ENCODE measurements around the gene MIOS. TPM values are rescaled to one million over a fixed set of nuclear protein-coding genes. Genes with fewer than 3 reads are reported as not detected.
"Not testable (repeated sequence)": the region's sequence is repeated elsewhere in the genome, so short reads cannot be mapped to it uniquely, and the experiment has no call there.

The MIOS gene
- total and polyA plus RNA-seq, 11 donors = 5.7 to 30.8 (median 22.3) TPM

DNA sequence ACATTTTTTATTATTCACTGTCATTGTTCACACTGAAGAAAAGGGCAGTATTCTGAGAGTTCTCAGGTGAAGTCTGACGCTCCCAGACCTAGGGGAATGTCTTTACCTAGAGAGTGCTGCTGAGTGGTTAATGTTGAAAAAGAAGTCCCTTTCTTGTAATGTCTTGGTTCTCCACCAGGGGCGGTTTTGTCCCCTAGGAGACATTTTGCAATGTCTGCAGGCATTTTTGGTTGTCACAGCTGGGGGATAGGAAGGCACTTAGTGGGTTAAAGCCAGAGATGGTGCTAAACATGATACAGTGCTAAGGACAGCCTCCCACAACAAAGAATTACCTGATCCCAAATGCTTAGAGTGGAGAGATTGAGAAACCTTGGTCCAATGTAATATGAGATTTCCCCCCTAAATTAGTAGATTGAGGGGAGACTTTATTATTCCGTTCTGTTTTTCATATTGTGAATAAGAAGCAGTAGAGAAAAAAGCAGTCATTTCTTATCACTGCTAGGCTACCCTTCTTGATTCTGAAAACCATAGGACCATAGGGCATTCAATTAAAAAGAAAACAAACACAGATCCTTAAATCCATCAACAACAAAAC lies 87.0 kb downstream of the MIOS start:
- Histone ChIP-seq H3K36me3 (no peaks in the 10 kb centered on the region), H3K4me1 (peaks cover 0 to 21% (median 9%) of the 10 kb centered on the region in 12 donors), H3K27me3 (no peaks in the 10 kb centered on the region), H3K9me3 (peaks cover 0 to 6% (median 0%) of the 10 kb centered on the region in 12 donors), H3K27ac (no peak overlapping the region), H3K4me3 (no peak overlapping the region)
- 70 to 74% (median 72%) methylated on average over 3 of the region's 3 CpGs for WGBS, 4 donors
- intact Hi-C loops (cut with DNase I) = no loop called here
- ATAC-seq (no peak), DNase-seq (no peak)
- TF ChIP-seq, protein P1, sequence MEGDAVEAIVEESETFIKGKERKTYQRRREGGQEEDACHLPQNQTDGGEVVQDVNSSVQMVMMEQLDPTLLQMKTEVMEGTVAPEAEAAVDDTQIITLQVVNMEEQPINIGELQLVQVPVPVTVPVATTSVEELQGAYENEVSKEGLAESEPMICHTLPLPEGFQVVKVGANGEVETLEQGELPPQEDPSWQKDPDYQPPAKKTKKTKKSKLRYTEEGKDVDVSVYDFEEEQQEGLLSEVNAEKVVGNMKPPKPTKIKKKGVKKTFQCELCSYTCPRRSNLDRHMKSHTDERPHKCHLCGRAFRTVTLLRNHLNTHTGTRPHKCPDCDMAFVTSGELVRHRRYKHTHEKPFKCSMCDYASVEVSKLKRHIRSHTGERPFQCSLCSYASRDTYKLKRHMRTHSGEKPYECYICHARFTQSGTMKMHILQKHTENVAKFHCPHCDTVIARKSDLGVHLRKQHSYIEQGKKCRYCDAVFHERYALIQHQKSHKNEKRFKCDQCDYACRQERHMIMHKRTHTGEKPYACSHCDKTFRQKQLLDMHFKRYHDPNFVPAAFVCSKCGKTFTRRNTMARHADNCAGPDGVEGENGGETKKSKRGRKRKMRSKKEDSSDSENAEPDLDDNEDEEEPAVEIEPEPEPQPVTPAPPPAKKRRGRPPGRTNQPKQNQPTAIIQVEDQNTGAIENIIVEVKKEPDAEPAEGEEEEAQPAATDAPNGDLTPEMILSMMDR (IDR thresholded peaks at IDR 0.05) = peak in 8 of 12 donors; percentile 19 to 54 (median 38)
- TF ChIP-seq POLR2A (IDR thresholded peaks at IDR 0.05) = no peak

DNA sequence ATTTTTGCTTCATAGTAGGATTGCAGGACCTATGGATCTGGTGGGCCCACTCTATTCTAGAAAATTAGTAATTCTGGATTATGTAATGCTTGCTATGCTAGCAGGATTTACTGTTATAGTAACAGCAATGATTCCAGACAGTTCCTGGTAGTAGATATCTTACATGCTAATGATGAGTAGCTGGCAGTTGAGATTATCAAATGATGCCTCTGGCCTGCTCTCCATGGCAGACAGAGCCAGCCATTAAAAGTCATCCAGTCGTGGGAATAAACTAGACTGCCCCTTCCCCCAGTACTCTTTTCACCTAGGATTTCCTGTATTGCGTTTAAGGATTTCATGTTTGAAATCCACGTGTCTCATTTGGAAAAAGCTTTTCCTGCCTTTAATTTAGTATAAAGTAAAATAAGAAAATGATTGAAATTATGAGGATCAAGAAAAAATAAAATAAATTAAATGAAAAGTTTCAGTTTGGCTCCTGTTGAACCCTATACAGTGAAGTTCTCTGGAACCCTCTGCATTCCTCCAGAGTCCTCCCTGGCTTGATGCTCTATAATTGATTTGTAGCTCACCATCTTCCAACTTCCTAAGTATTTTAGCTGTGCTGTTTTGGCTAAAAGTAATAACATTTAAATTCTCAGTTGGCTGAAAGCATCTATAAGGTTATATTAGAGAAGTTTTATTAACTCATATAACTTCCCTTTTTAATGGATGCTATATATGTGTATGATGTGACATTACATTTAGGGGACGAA lies 88.5 kb downstream of the MIOS start:
- intact Hi-C loops (cut with DNase I) = no loop called here
- H3K4me3 ChIP-seq = no peak overlapping the region
- peaks cover 0 to 21% (median 0%) of the 10 kb centered on the region in 12 donors for H3K9me3 ChIP-seq
- peaks cover 0 to 21% (median 9%) of the 10 kb centered on the region in 12 donors for H3K4me1 ChIP-seq
- no peak for DNase-seq
- no peak for TF ChIP-seq POLR2A (IDR thresholded peaks at IDR 0.05)
- TF ChIP-seq, protein P1 (IDR thresholded peaks at IDR 0.05) = no peak
- H3K36me3 ChIP-seq = no peaks in the 10 kb centered on the region
- WGBS, 4 donors = 47 to 59% (median 54%) methylated on average over 4 of the region's 4 CpGs
- H3K27me3 ChIP-seq = no peaks in the 10 kb centered on the region
- ATAC-seq = peak in 3 of 4 donors; percentile 53 to 75 (median 56)
- peak overlapping the region in 3 of 12 donors; percentile 15 to 25 (median 22) for H3K27ac ChIP-seq

DNA sequence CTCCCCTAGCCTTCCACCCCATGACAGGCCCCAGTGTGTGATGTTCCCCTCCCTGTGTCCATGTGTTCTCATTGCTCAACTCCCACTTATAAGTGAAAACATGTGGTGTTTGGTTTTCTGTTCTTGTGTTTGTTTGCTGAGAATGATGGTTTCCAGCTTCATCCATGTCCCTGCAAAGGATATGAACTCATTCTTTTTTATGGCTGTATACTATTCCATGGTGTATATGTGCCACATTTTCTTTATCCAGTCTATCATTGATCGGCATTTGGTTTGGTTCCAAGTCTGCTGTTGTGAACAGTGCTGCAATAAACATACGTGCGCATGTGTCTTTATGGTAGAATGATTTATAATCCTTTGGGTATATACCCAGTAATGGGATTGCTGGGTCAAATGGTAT lies 89.8 kb downstream of the MIOS start:
- H3K36me3 ChIP-seq; H3K4me3 ChIP-seq; H3K27me3 ChIP-seq; DNase-seq; intact Hi-C loops (cut with DNase I); ATAC-seq; H3K27ac ChIP-seq: not testable (repeated sequence)
- Histone ChIP-seq H3K9me3 (peaks cover 0 to 26% (median 0%) of the 10 kb centered on the region in 12 donors), H3K4me1 (peaks cover 0 to 21% (median 9%) of the 10 kb centered on the region in 12 donors)
- WGBS, 4 donors = 97 to 98% (median 98%) methylated on average over 3 of the region's 3 CpGs

Other genes with a start within 250 kb of the MIOS start
- 1 to 10 TPM in 5 of 9 donors, under 1 TPM in 4; 0.29 to 4.4 (median 1.2) TPM for gene COL28A1, start 31.0 kb upstream of the MIOS start, total RNA-seq
- 1 to 10 TPM in 1 of 2 donors, under 1 TPM in 1; 0.28 to 1.3 TPM for gene COL28A1, start 31.0 kb upstream of the MIOS start, polyA plus RNA-seq
- 10 to 100 TPM; 10.1 to 19.7 (median 15.6) TPM for gene UMAD1, start 73.9 kb downstream of the MIOS start, total RNA-seq
- 10 to 100 TPM in 1 of 2 donors, 1 to 10 TPM in 1; 3.5 to 12.0 TPM for gene UMAD1, start 73.9 kb downstream of the MIOS start, polyA plus RNA-seq
- 10 to 100 TPM; 19.4 to 30.9 (median 27.0) TPM for gene RPA3, start 151.7 kb downstream of the MIOS start, total RNA-seq
- 10 to 100 TPM; 21.1 to 21.4 TPM for gene RPA3, start 151.7 kb downstream of the MIOS start, polyA plus RNA-seq